NCI-H2171 (cell line): Measurements from ENCODE around the gene RBMXL3.
"Not testable (repeated sequence)": the region's sequence is repeated elsewhere in the genome, so short reads cannot be mapped to it uniquely, and the experiment has no call there.

ENCODE experiments used
- DNase-seq: peaks from one replicate; lab custom pipeline; 2025; lab: John Stamatoyannopoulos, UW

Gene RBMXL3

DNA sequence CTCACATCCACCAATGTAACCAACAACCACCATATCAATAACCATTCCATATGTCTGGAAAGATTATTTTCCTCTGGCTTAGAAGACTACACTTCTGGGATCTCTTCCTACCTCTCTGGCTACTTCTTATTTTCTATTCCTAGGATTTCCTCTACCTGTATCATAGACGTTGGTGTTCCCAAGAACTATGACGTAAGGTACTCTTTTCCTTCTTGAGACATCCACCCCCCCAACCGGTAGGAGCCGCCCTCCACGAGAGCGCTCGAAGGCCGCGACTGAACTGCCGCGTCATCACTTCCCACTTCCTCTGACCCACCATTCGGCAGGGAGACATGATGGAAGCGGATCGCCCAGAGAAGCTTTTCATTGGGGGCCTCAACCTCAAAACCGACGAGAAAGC, at the start of gene RBMXL3:
Gene RBMXL3, plus strand, starts transcription at position 301 of the 400 bp plus-strand sequence. Its CDS starts 32 bp downstream, at position 333.
- DNase-seq, result no peak

DNA sequence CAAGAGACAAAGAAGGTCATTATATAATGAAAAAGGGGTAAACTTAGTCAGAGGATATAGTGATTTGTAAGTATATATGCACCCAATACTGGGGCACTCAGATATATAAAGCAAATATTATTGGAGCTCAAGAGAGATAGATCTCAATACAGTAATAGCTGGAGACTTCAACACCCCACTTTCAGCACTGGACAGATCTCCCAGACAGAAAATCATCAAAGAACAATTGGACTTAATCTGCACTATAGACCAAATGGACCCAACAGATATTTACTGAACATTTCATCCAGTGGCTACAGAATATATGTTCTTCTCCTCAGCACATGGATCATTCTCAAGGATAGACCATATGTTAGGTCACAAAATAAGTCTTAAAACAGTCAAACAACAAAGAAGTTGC, 47.2 kb upstream of the RBMXL3 start:
- no peak for DNase-seq

GRCh38 chrX:115147220-115147619, 42.0 kb upstream of the RBMXL3 start:
- no peak for DNase-seq

- no peak for DNase-seq
Observed at GRCh38 chrX:115173181-115173580, 16.0 kb upstream of the RBMXL3 start.

DNA sequence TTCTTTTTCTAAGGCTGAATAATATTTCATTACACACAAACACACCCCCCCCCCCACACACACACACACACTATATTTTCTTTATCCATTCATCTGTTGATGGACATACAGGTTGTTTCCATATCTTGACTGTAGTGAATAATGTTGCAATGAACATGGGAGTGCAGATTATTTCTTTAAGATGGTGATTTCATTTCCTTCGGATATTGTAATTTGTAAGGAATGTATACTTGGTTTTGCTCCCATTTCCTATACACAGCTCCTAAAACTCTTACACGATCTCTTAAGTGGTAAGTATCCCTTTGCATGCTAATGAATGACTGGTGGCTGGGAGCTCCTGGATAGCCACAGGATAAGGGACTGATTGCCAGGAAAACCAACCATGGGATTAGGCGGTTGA, 14.7 kb upstream of the RBMXL3 start:
- no peak for DNase-seq

- DNase-seq, result no peak
Observed at GRCh38 chrX:115177932-115178331, 11.3 kb upstream of the RBMXL3 start.

- DNase-seq, result no peak
Observed at GRCh38 chrX:115178473-115178872, 10.7 kb upstream of the RBMXL3 start.

DNA sequence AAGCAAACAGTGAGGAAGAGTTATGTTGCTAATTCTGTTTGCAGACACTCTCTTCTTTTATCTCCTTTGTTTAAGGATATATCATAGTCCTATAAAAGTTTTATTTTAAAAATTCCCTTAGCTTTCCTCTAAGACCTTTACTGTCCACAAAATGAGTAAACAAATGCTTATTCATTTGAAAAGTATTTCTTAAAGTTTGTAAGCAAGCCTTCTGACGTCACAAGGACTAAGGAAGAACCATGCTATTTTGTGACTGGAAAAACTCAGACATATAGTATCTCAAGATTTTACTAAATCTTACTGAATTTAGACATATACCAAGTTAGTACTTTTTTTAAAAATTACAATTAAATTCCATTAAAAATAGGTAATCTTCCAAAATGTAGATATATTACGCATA, 5.2 kb upstream of the RBMXL3 start:
- no peak for DNase-seq

DNA sequence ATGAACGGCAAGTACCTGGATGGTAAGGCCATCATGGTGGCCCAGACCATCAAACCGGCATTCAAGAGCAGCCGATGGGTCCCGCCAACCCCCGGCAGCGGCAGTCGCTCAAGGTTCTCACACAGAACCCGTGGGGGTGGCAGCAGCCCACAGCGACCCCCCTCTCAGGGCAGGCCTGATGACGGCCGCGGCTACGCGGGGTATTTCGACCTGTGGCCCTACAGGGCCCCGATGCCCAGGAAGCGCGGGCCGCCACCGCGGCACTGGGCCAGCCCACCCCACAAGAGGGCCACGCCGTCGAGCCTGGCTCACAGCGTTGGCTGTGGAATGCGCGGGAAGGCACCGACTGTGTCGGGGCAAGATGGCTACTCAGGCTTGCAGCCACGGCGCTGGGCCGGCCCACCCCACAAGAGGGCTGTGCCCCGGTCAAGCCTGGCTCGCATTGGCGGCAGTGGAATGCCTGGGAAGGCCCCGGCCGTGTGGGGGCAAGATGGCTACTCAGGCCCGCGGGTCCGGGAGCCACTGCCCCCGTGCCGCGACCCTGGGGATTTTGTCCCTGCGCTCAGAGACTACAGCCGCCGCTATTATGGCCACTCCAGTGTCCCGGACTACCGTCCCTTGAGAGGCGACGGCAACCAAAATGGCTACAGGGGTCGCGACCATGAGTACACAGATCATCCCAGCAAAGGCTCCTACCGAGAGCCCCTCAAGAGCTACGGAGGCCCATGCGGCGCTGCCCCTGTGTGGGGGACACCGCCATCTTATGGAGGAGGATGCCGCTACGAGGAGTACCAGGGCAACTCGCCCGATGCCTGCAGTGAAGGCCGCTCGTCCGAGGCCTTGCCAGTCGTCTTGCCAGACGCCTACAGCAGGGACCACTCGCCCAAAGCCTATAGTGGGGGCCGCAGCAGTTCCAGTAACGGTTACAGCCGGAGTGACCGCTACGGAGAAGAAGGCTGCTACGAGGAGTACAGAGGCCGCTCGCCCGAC, 731 bp downstream of the RBMXL3 start:
- DNase-seq, result no peak

GRCh38 chrX:115190636-115191489, 1.7 kb downstream of the RBMXL3 start:
- no peak for DNase-seq

GRCh38 chrX:115191490-115192243, 2.5 kb downstream of the RBMXL3 start:
- no peak for DNase-seq

DNA sequence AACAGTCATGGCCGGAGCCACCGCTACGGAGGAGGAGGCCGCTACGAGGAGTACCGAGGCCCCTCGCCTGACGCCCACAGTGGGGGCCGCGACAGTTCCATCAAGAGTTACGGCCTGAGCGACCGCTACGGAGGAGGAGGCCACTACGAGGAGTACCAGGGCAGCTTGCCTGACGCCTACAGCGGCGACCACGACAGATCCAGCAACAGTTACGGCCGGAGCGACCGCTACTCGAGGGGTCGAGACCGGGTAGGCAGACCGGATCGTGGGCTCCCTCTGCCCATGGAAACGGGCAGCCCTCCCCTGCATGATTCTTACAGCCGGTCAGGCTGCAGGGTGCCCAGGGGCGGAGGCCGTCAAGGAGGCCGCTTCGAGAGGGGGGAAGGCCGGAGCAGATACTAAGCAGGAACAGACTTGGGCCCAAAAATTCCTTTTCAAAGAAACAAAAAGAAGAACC, 3.1 kb downstream of the RBMXL3 start:
- DNase-seq, result no peak

- DNase-seq, result no peak
Observed at GRCh38 chrX:115204040-115204439, 14.8 kb downstream of the RBMXL3 start.

GRCh38 chrX:115209547-115209946, 20.3 kb downstream of the RBMXL3 start:
- not testable (repeated sequence) for DNase-seq

DNA sequence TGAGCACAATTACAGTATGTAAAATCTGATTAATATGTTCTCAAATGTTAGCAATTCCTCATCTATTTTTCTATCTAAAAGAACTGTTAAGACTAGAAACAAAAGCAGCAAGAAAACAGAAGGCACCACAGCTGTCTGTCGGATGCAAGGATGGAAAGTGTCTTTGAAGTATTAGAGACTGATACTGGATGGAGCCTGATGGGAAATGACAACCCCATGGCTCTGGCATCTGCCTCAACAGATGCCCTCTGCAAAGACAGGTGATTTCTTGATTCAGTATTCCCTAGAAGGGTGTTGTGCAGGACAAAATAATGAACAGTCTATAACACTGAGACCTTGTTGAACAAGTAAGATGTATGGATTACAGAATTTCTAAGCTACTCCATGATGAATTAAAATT, 24.9 kb downstream of the RBMXL3 start:
- DNase-seq, result no peak

GRCh38 chrX:115214605-115215004, 25.4 kb downstream of the RBMXL3 start:
- no peak for DNase-seq

DNA sequence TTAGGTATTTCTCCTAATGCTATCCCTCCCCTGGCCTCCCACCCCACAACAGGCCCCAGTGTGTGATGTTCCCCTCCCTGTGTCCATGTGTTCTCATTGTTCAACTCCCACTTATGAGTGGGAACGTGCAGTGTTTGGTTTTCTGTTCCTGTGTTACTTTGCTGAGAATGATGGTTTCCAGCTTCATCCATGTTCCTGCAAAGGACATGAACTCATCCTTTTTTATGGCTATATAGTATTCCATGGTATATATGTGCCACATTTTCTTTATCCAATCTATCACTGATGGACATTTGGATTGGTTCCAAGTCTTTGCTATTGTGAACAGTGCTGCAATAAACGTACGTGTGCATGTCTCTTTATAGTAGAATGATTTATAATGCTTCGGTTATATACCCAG, 28.1 kb downstream of the RBMXL3 start:
- not testable (repeated sequence) for DNase-seq

- DNase-seq, result peak; percentile 1
Observed at GRCh38 chrX:115226929-115227328, 37.7 kb downstream of the RBMXL3 start.

- DNase-seq, result no peak
Observed at GRCh38 chrX:115229337-115230003, 40.3 kb downstream of the RBMXL3 start.

DNA sequence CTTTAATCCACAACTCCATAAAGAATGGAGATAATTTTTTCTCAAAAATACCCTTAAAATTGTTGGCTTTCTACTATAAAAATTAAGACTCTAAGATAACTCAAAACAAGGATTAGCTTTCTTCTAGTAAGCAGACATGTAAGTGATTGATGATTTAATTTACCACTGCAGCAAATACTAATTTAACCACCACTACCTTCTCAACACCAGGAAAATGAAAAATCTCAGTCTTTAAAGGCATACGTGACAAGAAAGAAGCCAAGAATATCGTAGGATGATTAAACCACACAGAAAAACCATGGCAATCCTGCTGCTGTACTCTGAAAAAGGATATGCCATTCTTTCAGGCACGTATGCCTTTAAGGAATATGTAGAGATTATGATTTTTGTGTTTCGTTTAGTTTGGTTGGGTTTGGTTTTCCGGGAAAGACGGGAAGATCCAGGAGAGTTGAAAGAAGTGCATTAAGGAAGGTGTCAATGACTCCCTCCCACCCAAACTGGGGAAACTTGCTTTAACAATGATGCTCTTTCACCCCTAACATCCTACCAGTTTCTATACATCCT, 43.8 kb downstream of the RBMXL3 start:
- no peak for DNase-seq
